SK-MEL-5 (cell line): Measurements from ENCODE around the gene MAPT. TPM values are rescaled to one million over a fixed set of nuclear protein-coding genes. Genes with fewer than 3 reads are reported as not detected.

Experiments used
- DNase-seq: peaks from one replicate; pipeline ENCODE4 v3.0.0-alpha.2; 2016; ENCODE audit warnings: low read depth, low spot score
- in situ Hi-C: cut with HindIII; loops from 2 replicates; pipeline ENCODE4 v1.10.0; 2016; ENCODE audit warnings: low sequenced_read_pairs, high pct_unique_total_duplicates, low pct_unique_long_range_greater_than_20kb
- polyA plus RNA-seq, 2 experiments: library from polyadenylated mRNA; depleted of rRNA; stranded (reverse); fragments of >200 nt; gene quantifications; 2 replicates each; pipeline ENCODE4 v1.2.3, GENCODE V29; 2015
- total RNA-seq: library from RNA; depleted of rRNA; stranded (reverse); fragments of >200 nt; shearing (Covaris generic); gene quantifications from 2 replicates; pipeline ENCODE4 v1.2.3, GENCODE V29; 2014; rRNA removed

The MAPT gene
- total RNA-seq = 1.9 and 3.7 TPM in 2 replicates
- polyA plus RNA-seq (2015; cell fraction: cytosol; rRNA removed) = 5.7 and 7.6 TPM in 2 replicates
- 6.3 and 11.3 TPM in 2 replicates for polyA plus RNA-seq (2015; cell fraction: nucleus; rRNA removed)

DNA sequence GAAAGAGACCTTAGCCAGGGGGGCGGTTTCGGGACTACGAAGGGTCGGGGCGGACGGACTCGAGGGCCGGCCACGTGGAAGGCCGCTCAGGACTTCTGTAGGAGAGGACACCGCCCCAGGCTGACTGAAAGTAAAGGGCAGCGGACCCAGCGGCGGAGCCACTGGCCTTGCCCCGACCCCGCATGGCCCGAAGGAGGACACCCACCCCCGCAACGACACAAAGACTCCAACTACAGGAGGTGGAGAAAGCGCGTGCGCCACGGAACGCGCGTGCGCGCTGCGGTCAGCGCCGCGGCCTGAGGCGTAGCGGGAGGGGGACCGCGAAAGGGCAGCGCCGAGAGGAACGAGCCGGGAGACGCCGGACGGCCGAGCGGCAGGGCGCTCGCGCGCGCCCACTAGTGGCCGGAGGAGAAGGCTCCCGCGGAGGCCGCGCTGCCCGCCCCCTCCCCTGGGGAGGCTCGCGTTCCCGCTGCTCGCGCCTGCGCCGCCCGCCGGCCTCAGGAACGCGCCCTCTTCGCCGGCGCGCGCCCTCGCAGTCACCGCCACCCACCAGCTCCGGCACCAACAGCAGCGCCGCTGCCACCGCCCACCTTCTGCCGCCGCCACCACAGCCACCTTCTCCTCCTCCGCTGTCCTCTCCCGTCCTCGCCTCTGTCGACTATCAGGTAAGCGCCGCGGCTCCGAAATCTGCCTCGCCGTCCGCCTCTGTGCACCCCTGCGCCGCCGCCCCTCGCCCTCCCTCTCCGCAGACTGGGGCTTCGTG lies at the start of gene MAPT:
MAPT (plus strand) TSS at position 533 of the 763 bp plus-strand sequence. CDS start 67,784 bp downstream, outside the sequence.
- DNase-seq = peak; percentile 89
- in situ Hi-C loops = no loop called here

DNA sequence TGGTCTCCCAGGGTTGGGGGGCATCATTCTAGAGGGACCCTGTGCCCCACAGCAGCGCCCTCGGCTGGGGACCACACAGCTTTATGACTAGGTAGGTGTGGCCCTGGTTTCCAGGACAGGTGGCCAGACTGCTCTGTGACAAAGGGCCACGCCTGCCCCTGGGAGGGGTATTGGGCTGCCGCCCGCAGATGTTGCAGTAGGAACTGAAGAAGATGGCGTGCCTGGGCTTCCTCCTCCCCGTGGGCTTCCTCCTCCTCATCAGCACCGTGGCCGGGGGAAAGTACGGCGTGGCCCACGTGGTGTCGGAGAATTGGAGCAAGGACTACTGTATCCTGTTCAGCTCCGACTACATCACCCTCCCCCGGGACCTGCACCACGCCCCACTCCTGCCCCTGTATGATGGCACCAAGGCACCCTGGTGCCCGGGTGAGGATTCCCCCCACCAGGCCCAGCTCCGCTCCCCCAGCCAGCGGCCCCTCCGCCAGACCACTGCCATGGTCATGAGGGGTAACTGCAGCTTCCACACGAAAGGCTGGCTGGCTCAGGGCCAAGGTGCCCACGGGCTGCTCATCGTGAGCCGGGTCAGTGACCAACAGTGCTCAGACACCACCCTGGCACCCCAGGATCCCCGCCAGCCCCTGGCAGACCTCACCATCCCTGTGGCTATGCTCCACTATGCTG lies 49.5 kb upstream of the MAPT start, which contains the start of gene SPPL2C:
SPPL2C (plus strand) TSS at position 187 of the 681 bp plus-strand sequence; CDS start at position 213, 26 bp downstream.
- in situ Hi-C loops = no loop called here
- no peak for DNase-seq

DNA sequence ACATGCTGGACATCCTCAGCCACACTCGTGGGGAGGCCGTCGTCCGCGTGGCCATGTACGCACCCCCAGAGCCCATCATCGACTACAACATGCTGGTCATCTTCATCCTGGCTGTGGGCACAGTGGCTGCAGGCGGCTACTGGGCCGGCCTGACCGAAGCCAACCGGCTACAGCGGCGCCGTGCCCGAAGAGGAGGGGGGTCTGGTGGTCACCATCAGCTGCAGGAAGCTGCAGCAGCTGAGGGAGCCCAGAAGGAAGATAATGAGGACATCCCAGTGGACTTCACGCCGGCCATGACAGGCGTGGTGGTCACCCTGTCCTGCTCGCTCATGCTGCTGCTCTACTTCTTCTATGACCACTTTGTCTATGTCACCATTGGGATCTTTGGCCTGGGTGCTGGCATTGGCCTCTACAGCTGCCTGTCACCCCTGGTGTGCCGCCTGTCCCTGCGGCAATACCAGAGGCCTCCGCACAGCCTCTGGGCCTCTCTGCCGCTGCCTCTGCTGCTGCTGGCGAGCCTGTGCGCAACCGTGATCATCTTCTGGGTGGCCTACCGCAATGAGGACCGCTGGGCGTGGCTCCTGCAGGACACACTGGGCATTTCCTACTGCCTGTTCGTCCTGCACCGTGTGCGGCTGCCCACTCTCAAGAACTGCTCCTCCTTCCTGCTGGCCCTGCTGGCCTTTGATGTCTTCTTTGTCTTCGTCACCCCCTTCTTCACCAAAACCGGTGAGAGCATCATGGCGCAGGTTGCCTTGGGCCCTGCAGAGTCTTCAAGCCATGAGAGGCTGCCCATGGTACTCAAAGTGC lies 48.8 kb upstream of the MAPT start:
- in situ Hi-C loops = no loop called here
- DNase-seq = no peak

DNA sequence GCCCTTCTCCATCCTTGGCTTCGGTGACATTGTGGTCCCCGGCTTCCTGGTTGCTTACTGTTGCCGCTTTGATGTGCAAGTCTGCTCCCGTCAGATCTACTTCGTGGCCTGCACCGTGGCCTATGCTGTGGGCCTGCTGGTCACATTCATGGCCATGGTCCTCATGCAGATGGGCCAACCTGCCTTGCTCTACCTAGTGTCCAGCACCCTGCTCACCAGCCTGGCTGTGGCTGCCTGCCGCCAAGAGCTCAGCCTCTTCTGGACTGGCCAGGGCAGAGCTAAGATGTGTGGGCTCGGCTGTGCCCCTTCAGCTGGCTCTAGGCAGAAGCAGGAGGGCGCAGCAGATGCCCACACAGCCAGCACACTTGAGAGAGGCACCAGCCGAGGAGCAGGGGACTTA lies 48.1 kb upstream of the MAPT start:
- no peak for DNase-seq
- in situ Hi-C loops = no loop called here

DNA sequence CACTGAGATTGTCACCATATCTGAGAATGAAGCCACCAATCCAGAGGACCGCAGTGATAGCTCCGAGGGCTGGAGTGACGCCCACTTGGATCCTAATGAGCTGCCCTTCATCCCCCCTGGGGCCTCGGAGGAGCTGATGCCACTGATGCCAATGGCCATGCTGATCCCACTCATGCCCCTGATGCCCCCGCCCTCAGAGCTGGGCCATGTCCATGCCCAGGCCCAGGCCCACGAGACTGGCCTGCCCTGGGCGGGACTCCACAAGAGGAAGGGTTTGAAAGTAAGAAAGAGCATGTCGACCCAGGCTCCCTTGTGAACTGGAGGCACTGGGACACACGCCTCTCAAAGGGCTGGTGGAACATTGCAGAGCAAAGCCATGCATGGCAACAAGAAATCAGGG lies 47.7 kb upstream of the MAPT start:
- in situ Hi-C loops = no loop called here
- DNase-seq = no peak

DNA sequence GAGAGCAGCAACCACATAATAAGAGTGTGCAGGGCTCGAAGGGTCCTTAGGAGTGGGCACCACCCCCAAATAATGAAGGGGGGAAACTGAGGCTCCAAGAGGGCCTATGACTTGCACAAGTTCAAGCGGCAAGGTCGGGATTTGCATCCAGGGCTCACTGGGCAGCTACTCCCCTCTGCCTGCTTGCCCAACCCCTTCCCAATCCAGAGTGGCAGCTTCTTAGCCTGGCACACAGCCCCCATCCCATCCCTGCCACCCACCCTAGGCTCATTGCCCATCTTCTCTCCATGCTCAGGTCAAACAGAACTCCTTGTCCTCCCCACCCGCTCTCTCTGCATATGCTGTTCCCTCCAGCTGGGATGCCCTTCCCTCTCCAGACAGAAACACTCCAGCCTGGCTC lies 47.3 kb upstream of the MAPT start:
- in situ Hi-C loops = no loop called here
- no peak for DNase-seq

DNA sequence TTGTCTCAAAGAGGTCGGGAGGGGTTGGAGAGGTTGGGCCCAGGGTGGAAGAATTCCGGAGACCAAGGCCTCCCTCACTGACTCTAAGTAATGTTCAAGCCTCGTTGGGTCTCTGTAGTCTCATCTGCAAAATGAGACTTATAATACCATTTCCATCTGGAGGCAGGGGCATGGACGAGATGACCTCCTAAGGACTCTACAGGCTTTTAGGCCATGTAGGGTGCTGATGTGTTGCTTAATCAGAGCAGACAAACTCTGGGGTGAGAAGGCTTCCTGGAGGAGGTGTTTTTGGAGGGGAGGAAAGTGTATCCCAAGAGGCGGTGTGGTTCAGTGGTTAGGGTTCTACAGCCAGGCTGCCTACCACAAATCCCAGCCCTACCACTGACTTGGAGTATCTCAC lies 46.6 kb upstream of the MAPT start:
- DNase-seq = no peak
- in situ Hi-C loops = no loop called here

DNA sequence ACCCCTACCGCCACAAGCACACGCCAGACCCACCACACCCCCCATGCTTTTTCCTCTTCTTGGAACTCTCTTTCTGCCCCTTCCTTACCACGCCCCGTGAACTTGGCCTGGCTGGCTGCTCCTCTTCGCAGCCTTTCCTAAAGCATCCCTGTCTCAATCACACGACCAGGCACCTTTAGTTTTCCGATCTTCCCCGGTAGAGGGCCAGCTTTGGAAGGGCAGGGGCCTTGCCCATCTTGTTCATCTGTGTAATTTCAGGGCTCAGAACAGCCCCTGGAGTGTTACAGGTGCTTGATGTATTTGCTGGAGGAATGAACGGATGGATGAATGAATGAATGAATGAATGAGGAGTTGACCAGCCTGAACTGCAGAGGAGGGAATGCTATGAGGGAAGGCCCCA lies 45.9 kb upstream of the MAPT start:
- in situ Hi-C loops = no loop called here
- no peak for DNase-seq

DNA sequence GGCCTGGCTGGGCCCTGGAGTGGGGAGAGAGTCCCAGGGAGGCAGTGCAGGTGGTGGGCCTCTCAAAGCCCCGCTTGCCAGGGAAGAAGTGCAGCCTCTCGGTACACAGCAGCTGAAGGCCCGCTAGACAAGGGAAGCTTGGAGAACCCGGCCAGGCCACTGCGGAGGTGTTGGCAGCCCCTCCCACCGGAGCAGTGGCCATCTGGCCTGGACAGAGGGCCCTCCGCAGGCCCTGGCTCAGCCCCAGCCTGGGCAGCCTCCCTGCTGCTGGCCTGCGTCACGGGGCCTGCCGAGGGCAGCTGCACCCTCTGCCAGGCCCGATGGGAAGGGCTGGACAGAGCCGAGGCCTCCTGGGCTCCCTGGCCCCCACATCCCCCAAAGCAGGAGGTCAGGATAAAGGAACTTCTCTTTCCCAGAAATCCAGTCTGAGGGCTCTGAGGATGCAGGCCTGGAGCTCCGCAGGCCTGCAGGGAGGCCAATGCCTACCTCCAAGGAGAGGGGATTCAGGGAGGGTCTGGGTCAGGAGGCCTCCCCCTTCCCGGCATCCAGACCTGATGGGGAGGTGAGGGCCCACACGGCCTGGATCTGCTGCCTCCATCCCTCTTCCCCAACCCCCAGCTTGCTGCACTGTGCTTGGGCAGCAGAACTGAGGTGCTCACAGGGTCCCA lies 45.4 kb upstream of the MAPT start:
- in situ Hi-C loops = no loop called here
- DNase-seq = no peak

DNA sequence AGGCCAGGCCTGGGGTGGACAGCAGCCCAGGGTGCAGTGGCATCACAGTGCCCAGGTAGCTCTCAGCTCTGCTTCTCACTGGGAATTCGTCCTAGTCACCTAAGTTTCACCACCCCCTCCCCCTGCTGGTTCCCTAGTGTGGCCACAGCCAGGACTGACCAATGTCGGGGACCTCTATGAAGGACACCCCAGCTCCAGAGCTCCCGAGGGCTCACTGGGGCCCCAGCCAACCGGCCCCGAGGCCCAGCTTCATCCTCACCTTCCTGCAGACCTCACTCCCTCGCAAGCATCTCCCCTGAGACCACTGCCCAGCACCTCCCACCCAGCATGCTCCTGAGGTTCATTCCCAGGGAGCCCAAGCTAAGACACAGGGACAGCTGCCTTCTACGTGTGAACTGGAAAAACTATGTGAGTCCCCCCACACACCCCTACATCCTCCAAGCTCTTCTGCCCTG lies 44.8 kb upstream of the MAPT start:
- no peak for DNase-seq
- in situ Hi-C loops = no loop called here

DNA sequence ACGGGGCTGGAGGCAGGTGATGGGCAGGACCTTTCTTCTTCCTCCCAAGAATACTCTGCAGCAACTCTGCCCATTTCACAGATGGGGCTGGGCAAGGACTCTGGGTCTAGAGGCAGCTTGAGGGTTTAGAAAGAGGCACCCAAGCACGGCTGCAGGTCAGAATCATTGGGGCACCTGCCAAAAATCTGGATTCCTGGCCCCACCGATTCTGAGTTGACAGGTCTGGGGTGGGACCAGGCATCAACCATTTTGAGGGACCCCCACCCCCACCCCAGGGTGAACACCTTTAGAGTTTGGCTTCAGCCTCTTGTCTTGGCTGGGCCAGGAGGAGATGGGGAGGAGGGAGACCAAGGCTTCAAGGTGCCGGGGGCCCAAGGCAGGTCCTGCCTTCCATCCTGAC lies 44.3 kb upstream of the MAPT start:
- no peak for DNase-seq
- in situ Hi-C loops = loop anchor here (25.0 kb wide), 1 partner anchor 213 kb away; no protein-coding TSS in a partner anchor

DNA sequence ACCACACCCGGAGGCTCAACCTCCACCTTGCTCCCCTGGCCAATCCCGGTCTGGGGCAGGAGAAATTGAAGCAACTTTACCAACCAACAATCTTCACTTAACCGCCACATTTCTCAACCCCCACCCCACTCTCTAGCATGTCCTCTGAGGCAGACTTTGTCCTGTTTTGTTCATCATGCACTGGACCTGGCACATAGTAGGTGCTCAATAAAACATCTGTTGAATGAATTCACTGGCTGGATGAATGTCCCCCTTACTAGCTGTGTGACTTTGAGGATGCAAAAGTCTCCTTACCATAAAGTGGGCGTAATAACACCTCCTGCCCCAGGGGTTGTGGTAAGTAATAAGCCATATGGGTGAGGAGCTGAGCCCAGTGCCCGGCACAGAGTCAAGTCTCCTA lies 43.9 kb upstream of the MAPT start:
- no peak for DNase-seq
- in situ Hi-C loops = loop anchor here (25.0 kb wide), 1 partner anchor 213 kb away; no protein-coding TSS in a partner anchor

DNA sequence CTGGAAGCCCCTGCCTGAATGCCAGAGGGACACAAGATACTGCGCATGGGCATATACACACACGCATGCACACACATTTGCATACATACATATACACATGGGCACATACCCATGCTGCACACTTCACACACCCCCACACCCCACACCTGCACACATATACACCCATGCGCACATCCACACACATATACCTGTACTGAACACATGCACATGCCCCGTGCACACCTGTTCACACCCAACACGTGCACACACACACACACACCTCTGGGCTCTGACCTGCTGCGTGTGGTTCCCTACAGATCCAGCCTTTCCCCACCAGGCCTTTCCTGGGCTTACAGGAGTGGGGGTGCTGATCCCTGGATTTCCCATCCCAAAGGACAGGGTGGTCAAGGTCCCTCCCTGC lies 43.3 kb upstream of the MAPT start:
- in situ Hi-C loops = loop anchor here (25.0 kb wide), 1 partner anchor 214 kb away; no protein-coding TSS in a partner anchor

DNA sequence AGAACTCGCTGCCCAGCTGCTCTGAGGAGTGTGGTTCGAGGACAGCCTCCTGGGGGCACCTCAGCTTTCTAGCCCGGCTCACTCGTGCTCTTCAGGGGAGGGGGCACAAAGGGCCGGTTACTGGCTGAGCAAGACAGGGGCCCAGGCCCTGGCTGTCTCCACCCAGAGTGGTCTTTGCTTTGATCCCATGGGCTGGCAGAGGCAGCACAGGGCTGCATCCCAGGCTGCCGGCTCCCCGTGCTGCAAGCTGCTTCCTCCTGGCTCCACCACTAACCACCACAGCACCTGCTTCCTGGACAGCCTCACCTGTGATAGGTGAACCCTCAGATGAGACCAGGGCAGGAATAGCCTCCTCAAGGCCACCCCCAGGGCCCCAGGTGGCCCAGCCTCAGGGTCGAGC lies 42.9 kb upstream of the MAPT start:
- in situ Hi-C loops = loop anchor here (25.0 kb wide), 1 partner anchor 214 kb away; no protein-coding TSS in a partner anchor
- no peak for DNase-seq

More for the DNA sequence above, 43.3 kb upstream of the MAPT start:
- DNase-seq = no peak

DNA sequence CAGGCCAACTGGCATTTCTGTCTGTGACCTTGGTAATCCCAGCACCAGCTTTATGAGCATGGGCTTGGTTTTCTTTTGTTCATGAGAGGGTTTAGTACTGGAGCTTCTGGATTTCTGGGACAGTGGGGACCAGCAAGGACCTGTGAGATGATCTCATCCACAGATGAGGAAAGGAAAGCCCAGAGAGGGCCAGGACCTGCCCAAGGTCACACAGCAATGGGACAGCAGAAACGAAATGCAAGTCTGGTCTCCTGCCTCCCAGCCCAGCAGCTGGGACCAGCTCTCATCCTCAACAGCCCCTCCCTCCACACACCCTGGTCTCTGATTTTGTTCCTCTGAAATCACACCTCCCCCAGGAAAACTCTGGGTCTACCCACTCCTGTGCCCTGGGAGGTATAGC lies 42.5 kb upstream of the MAPT start:
- DNase-seq = no peak
- in situ Hi-C loops = loop anchor here (25.0 kb wide), 1 partner anchor 215 kb away; no protein-coding TSS in a partner anchor

DNA sequence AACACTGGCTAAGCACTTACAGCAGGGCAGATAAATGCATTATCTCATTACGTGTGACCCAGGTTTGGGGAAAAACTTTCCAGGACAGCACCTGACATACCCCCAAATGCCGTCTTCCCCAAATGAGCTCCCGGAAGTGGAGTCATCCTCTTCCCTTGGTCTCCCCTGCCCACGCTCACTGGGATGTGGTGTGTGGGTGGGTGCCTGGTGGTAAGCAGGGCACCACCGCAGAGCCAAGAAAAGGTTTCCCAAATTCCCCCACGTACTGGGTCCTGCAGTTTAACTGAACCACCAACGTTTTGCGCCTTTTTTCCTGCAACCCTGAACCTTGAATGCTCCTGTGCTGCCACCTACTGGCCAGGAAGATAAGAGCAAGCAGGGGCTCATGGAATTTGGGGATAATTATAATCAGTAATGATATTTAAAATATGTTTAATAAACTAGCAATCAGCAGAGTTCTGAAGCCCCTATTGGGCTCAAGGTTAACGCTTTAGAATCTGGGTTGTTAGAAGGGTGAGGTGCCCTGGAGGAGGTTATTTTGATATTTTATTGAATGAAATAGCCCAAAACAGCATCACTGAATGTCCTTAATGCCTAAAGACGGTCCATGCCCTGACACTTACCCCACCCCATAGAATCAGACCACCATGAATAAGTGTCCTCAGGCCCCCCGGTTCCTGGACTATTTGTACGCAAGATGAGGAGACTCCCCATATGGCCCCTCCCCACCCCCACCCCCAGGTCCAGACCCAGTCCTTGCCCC lies 41.6 kb upstream of the MAPT start:
- DNase-seq = peak; percentile 73
- in situ Hi-C loops = loop anchor here (25.0 kb wide), 1 partner anchor 215 kb away; no protein-coding TSS in a partner anchor
